ENCODE measurements around the gene ITGA11.

Gene ITGA11

DNA sequence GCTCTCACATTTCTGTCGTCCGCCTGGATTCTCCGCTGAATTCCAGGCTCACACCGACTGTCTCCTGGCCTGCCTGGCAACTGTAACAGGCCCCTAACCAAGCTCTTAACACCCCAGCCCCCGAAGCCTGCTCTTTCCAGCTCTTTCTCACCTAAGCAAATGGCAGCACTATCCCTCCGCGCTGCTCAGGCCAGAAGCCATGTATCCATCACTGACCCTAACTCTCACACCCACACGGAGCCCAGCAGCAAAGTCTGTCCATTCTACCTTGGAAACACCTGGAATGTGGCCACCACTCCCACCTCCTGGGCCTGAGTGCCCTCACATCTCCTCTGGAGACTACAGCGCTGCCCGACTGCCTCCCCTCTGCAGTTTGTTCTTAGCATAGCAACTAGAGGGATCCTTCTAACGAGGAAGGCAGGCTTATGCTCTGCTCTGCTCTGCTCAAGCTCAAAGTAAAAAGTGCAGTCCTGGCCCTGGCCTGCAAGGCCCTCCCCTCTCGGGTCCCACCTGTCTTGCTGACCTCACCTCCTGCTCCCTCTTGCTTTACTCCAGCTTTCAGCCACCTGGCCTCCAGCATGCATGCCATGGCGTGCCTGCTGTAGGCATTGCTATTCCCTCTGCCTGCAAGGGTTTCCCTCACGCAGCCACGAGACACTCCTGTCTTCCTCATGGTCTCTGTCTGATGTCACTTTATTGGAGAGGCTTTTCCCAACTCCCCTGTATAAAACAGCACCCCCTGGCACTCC, 127.2 kb downstream of the ITGA11 start:
- DNase-seq: no peak

DNA sequence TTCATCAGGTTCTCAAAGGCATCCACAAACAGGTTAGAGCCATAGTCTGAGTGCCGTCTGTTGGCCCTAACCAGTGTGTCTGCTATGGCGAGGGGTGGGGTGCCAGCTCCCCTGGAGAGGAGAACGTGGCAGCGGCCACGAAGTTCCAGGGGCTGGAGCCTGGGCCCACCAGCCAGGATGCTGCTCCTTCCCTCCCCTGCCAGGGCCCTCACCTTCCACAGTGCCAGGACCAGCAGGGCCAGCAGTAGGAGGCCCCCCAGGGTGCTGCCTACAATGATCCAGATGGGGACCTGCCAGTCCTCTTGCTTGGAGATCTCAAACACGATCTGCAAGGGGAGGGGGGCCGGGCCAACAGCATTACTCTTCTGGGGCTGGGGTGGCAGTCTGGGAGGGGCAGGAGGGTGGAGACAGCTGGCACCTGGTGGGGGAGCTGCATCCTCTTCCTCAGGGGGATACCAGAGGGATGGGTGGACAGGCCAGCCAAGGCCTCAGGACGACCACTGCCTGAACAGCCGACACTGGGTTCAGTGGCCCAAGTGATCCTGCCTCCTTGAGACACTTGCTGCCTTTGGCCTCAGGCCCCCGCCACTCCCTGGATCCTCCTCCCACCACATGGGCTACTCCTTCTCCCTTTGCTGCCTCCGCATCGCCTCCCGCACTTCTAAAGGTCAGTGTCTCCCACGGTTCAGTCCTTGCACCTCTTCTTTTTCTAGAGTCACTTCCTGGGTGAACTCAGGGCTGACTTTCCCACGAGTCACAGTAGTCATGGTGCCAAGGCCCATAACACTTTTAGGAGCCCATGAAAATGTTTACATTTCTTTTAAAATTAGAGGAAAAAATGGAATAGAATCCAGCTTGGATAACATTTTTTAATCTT, 128.2 kb downstream of the ITGA11 start:
- DNase-seq: no peak

DNA sequence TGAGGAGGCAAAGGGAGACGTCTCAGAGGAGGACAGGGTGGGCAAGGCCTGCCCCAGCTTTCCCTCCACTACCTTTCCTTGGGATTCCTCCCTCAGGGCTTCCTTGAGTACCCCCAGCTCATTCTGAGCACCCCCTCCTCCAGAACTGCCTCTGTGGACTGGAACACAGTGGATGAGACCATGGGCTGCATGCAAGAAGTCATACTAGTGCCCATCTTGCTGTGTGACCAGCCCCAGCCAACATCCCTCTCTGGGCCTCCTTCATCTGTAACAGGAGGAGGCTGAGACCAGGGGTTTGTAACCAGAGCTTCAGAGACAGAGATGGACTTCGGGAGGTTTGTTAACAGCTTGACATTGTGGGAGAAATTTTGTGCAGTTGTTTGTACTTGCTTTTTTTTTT, 128.8 kb downstream of the ITGA11 start:
- no peak for DNase-seq

DNA sequence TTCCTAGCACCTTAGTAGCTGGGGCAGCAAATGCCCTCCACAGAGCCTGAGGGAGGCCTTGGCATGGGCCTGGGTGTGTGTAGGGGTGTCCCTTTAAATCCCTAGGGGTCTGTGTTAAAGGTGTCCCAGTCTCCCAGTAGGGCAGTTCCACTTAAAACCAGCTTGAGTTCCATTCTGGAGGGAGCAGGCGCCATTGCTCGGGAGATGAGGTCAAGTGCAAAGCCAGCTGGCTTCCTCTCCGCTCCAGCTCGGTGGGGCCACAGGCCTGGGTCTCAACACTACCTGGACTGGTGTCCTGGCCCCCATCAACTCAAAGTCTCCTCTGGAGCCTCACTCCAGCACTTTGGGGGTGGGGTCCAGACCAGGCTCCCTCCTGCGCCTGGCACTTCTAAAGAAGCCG, 129.2 kb downstream of the ITGA11 start:
- no peak for DNase-seq

DNA sequence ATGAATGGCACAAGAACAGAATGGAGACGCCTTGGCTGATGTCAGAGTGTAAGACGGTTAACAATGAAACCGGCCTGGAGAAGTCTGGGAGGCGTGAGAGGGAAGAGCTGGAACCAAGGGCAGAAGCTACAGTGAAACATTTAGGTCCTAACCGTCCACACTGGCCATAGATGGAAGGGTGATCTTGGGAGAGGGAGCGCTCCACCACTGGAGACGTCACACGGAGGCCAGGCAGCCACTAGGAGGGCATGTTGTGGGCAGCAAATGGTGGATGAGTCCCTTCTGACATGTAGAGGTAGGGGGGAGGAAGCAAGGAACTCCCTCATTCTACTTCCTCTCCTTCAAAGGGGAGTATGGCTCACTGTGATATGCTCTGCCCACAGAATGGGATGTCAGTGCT, 130.7 kb downstream of the ITGA11 start:
- no peak for DNase-seq

DNA sequence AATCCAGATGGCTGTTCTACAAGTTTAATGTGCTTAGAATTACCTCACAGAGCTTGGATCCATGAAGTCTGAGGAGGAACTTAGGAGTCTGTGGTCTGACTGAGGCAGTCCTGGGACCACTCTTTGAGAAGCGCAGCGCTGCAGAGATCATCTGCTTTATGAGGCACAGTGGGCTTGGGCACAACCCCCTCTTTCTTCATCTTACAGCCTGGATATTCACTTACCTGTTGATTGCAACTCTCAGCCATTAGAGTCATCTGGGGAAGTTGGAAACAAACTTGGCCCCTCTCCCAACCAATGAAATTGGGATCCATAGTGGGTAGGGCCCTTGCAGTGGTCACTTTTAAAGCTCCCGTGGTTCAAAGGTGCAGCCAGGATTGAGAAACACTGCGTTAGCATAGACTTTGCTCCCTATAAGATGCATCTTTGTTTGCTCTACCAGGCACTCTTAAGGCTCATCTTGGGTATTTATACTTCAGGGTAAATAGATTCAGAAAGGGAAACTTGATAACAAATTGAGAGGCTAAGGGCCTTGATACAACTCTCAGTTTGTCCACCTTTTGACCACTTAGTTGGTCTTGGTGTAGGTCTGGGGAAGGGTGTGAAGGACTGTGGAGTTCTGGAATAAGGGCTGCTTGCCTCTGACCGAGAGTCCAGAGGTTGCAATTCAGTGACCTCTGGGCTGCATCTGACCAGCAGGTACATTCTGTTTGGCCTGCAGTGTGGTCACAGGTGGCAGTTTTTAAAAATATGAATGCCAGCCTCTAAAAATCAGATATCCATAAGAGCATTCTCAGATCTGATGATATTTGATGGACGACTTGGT, 131.6 kb downstream of the ITGA11 start:
- no peak for DNase-seq

DNA sequence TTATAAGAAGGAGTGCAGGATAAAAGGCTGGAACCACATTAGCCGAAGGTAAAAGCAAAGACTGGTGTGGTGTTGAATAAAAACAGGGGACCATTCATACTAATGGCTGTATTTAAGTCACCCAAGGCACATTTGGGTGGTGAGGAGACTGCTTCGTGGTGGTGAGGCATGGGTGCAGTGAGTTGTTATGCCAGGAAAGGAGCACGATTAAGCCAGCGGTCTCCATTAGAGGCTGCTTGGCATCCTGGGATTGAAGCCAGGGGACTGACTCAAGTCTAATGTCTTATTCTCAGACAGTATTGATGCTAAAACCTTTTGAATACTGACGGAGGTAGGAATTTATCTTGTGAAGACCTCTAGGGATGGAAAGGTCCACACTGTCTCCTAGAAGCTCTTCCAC, 132.5 kb downstream of the ITGA11 start:
- DNase-seq: no peak

DNA sequence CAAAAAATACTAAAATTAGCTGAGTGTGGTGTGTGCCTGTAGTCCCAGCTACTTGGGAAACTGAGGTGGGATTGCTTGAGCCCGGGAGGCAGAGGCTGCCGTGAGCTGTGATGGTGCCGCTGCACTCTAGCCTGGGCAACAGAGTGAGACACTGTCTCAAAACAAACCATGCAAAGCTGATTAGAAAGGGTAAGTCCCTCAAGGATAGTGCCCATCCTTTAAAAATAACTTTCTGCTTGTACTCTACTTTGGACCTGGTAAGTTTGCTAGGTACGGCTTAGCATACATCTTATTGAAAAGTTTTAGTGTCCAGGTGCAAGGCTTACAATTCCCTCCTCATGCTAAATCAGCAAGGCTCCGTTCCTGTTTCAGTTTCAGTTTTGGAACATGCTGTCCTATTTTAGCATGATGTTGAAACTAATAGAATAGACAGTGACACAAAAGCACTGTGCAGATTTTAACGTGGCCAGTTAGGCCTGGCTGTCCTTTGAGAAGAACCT, 133.0 kb downstream of the ITGA11 start:
- no peak for DNase-seq

DNA sequence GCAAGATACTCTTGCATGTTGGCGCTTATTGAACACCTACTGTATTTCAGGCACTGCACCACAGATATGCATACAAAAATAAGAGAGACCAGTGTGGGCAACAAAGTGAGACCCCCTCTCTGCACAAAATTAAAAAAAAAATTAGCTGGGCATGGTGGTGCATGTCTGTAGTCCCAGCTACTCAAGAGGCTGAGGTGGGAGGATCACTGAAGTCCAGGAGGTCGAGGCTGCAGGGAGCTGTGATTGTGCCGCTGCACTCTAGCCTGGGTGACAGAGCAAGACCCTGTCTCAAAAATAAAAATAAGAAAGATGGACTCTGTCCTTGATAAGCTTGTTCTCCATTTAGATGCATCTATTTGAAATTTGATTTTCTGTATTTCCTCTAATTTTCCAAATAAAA, 133.6 kb downstream of the ITGA11 start:
- DNase-seq: no peak

DNA sequence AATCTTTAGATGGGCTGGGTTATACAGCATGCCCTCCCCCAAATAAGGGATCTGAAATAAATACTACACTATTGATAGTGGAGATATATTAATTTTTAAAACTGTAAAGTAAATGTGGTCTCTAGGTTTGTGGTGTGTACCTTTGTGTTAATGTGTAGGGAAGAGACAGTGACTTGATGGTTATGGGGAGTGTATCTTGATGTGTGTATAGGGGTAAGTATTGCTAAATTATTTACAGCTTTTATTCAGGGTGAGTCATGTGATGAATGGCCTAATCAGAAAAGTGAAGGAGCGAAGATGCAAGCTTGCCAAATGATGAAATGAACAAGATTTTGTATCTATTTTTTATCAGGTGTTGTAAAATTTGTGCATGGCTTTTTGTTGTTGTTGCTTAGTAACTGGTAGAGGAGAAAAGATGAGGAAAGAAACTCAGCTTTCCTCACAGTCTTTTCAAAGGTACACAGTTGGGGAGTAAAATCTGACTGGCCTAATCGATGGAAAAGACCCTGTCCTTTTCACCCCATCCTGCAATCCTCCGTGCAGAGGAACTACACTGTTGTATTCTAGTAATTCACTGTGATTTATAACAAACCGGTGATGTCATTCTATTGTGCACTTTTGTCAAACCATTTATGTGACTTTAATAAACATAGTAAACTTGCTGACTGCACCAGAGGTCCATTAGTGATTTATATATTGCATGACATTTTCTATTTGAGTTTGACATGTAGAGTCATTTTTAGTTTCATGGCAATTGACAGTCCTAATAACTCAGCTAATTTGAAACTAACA, 136.8 kb downstream of the ITGA11 start:
- DNase-seq: no peak

DNA sequence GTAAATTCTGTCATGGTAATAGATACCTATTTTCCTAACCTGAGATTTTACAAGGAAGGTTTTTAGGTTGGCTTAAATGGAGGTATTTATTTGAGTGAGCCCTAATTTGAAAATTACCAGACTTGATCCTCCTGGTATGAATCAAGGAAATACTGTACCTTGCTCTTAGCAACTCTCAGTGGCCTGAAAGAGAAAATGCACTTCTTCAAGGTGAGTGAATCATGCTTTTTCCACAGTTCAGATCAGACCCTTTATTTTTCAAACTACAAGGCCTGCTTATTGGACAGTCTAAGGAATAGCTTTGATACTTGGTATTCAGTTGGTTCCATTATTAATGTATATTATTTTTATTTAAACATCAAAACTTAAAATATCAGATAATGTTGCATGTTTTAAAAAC, 139.0 kb downstream of the ITGA11 start:
- no peak for DNase-seq

DNA sequence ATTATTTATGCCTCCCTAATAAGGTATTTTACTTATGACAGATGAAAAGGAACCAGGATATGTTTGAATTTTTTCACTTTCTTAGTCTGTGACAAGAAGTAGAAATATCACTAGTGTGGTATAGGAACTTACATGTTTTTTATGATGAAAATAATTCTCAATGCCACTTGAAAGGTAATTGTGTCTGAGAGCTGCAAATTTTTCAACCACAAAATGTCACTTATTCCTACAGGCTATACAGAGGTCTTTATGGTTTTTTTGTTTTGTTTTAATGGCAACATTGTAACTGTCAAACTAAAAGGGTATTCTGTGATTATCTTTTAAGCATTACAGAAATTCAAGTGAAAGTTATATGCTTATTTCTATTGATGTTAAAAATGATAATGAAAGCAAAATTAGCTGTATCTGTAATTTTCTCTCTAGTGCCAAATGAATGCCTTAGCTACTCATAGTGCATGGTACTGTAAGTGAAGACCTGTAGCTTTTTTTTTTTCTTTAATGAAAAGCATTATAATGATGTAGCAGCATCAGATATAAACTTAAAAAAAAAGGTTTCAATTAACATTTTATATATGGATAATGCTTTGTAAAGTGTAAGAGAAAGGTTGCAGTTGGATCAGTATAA, 139.7 kb downstream of the ITGA11 start:
- DNase-seq: no peak

DNA sequence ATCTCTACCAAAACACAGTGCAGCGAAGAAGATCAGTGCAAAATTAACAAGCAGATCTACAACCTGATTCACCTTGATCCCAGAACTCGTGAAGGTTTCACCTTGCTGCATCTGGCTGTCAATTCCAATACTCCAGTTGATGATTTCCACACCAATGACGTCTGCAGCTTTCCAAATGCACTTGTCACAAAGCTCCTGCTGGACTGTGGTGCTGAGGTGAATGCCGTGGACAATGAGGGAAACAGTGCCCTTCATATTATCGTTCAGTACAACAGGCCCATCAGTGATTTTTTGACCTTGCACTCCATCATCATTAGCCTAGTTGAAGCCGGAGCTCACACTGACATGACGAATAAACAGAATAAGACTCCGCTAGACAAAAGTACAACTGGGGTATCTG, 141.2 kb downstream of the ITGA11 start:
- DNase-seq: no peak

DNA sequence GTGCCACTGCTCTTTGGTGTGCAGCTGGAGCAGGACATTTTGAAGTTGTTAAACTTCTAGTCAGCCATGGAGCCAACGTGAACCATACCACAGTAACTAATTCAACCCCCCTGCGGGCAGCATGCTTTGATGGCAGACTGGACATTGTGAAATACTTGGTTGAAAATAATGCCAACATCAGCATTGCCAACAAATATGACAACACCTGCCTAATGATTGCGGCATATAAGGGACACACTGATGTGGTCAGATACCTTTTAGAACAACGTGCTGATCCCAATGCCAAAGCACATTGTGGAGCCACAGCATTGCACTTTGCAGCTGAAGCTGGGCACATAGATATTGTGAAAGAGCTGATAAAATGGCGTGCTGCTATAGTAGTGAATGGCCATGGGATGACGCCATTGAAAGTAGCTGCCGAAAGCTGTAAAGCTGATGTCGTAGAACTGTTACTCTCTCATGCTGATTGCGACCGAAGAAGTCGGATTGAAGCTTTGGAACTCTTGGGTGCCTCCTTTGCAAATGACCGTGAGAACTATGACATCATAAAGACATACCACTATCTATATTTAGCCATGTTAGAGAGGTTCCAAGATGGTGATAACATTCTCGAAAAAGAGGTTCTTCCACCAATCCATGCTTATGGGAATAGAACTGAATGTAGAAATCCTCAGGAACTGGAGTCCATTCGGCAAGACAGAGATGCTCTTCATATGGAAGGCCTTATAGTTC, 142.2 kb downstream of the ITGA11 start:
- no peak for DNase-seq

DNA sequence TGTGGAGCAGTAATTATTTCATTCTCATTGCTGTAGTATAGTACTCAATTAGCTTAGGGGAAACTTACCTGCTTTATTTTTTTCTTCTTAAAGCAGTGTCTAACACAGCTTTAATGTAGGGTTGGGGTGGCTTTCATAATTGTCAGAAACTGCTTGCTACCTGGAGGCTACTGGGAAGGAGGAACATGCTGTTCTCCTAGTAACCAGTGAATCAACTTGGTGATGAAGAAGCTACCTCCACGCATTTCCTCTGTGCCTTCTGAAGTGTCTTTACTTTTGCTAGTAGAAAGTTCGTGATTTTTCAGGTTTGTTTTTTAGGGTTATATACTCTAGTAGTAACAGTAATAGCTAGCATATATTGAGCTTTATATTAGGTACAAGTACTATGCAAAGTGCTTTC, 142.9 kb downstream of the ITGA11 start:
- DNase-seq: no peak

DNA sequence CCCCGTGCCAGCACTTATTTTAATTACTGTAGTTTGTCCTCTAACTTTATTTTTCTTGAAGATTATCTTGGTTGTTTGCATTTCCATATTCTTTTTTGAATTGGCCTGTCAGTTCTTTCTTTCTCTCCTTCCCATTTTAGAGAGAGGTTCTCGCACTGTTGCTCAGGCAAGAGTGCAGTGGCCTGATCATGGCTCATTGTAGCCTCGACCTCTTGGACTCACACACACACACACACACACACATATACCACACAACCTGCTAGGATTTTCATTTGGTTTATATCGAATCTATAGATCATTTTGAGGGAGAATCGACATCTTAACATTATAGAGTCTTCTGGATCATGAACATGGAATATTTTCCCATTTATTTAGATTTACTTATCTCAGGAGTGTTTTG, 145.7 kb downstream of the ITGA11 start:
- DNase-seq: no peak

DNA sequence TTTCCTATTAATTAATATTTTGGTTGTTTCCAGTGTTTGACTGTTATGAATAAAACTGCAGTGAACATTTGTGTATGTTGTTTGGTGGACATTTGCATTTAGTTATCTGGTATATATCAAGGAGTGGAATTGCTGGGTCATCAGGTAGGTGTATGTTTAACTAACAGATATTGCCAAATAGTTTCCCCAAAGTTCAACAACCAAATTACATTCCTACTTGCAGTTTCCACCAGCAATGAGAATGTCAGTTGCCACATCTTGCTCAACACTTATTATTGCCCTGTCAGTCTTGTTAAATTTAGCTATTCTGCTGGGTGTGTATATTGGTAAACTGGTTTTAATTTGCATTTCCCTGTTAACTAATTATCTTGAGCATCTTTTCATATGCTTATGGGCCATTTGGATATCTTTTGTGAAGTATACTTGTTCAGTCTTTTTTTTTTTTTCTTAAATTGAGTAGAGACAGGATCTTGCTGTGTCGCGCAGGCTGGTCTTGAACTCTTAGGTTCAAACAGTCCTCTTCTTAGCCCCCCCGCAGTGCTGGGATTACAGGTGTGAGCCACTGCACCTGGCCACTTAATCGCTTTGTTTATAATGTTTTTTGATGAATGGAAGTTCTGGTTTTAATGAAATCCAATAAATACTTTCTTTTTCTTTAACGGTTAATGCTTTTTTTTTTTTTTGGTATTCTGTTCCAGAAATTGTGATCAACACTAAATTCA, 146.5 kb downstream of the ITGA11 start:
- DNase-seq: no peak

DNA sequence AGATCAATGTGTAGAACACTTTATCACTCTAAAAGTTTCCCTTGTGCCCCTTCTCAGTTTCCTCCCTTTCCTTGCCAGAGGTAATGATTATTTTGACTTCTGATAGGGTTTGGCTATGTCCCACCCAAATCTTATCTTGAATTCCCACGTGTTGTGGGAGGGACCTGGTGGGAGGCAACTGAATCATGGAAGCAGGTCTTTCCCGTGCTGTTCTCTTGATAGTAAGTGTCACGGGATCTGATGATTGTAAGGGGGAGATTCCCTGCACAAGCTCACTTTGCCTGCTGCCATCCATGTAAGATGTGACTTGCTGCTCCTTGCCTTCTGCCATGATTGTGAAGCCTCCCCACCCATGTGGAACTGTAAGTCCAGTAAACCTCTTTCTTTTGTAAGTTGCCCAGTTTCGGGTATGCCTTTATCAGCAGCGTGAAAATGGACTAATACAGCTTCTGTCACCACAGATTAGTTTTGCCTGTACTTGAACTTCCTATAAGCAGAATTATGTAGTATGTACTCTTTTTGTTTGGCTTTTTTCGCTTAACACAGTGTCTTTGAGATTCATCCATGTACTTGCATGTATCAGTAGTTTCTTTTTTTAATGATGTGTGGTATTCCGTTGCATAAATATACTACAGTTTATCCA, 147.2 kb downstream of the ITGA11 start:
- no peak for DNase-seq

DNA sequence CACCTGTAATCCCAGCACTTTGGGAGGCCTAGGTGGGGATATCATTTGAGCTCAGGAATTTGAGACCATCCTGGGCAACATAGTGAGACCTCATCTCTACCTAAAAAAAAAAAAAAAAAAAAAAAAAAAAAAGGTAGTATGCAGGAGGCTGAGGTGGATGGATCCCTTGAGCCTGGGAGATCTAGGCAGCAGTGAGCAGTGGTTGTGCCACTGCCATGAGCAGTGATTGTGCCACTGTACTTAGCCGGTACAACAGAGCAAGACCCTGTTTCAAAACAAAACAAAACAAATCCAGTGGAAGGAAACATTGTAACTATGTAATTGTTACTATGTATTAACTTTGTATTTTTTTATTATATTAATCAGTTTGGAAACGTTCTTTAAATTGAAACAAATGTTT, 148.6 kb downstream of the ITGA11 start:
- no peak for DNase-seq

DNA sequence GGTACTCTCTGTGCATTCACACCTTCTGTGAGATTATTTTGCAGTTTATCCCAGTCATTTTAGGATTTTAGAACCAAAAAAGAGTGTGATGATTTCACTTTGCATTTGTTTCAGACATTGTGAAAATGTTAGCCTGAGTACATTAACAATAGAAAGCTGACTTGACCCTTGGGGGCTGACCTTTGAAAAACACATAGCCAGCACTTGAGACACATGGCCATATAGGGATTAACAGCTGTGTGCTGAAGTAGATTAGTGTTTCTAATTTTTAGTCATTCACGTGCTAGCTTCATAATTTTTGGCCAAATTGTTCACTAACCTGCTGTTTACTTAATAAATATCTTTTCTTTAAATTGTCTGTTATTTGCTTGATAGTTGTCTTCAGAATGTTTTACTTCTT, 151.0 kb downstream of the ITGA11 start:
- no peak for DNase-seq

All from retina (tissue), 1 donor.